GM18907 (cell line): Measurements from ENCODE around the gene MAB21L2.

Experiments
- ATAC-seq: cut with Tn5 transposase; IDR thresholded peaks from one replicate; pipeline ENCODE4 v1.9.1; 2021; ENCODE audit warnings: mild to moderate bottlenecking, moderate library complexity; ENCODE audit not compliant: unreplicated experiment

MAB21L2 gene

GRCh38 chr4:150574678-150575077, 7.3 kb upstream of the MAB21L2 start:
- ATAC-seq, result no peak

GRCh38 chr4:150577796-150578195, 4.2 kb upstream of the MAB21L2 start:
- ATAC-seq, result no peak

GRCh38 chr4:150578745-150579501, 3.0 kb upstream of the MAB21L2 start:
- no peak for ATAC-seq

- ATAC-seq, result no peak
Measured at GRCh38 chr4:150579551-150580234, 2.3 kb upstream of the MAB21L2 start.

GRCh38 chr4:150580306-150580705, 1.6 kb upstream of the MAB21L2 start:
- no peak for ATAC-seq

- no peak for ATAC-seq
Measured at GRCh38 chr4:150581056-150581605, 820 bp upstream of the MAB21L2 start.

GRCh38 chr4:150581641-150582051, 305 bp upstream of the MAB21L2 start:
- ATAC-seq, result no peak

- no peak for ATAC-seq
Measured at GRCh38 chr4:150582873-150583286, 929 bp downstream of the MAB21L2 start.

GRCh38 chr4:150583287-150584110, 1.5 kb downstream of the MAB21L2 start:
- ATAC-seq, result no peak

- no peak for ATAC-seq
Measured at GRCh38 chr4:150584111-150584915, 2.4 kb downstream of the MAB21L2 start.

- ATAC-seq, result no peak
Measured at GRCh38 chr4:150585611-150586010, 3.7 kb downstream of the MAB21L2 start.

- no peak for ATAC-seq
Measured at GRCh38 chr4:150586162-150586810, 4.3 kb downstream of the MAB21L2 start.

GRCh38 chr4:150588316-150588715, 6.4 kb downstream of the MAB21L2 start:
- ATAC-seq, result no peak

- no peak for ATAC-seq
Measured at GRCh38 chr4:150589157-150589556, 7.2 kb downstream of the MAB21L2 start.

GRCh38 chr4:150590631-150591030, 8.7 kb downstream of the MAB21L2 start:
- no peak for ATAC-seq

- no peak for ATAC-seq
Measured at GRCh38 chr4:150591406-150591805, 9.5 kb downstream of the MAB21L2 start.

- no peak for ATAC-seq
Measured at GRCh38 chr4:150591904-150592303, 10.0 kb downstream of the MAB21L2 start.

- no peak for ATAC-seq
Measured at GRCh38 chr4:150593996-150594395, 12.0 kb downstream of the MAB21L2 start.

- no peak for ATAC-seq
Measured at GRCh38 chr4:150598909-150599308, 17.0 kb downstream of the MAB21L2 start.

- no peak for ATAC-seq
Measured at GRCh38 chr4:150599547-150599946, 17.6 kb downstream of the MAB21L2 start.
